Activated CD4-positive, alpha-beta T cell treated with anti-CD3 and anti-CD28 coated beads for 36 hours (primary cell): ENCODE results near the gene MPDZ. TPM values are rescaled to one million over a fixed set of nuclear protein-coding genes. Genes with fewer than 3 reads are reported as not detected.

Experiments used
- ATAC-seq: fragments of 200-7000 bp; cut with Tn5 transposase; one replicate; pipeline ENCODE4 v1.10.0; 2021; ENCODE audit warnings: mild to moderate bottlenecking, moderate library complexity
- CTCF ChIA-PET: fragments of 350-600 bp; sonication (Branson Sonifier 250); formaldehyde crosslinking; loops from one replicate; lab custom pipeline; 2021; ENCODE audit warnings: antibody characterized with exemption; lab: Charles Lee
- POLR2A ChIA-PET: fragments of 350-600 bp; sonication (Branson Sonifier 250); formaldehyde crosslinking; loops from one replicate; lab custom pipeline; 2021; ENCODE audit warnings: antibody characterized with exemption, inconsistent platforms; lab: Charles Lee
- DNase-seq: peaks from one replicate; pipeline ENCODE4 v3.0.0-alpha.2; 2020
- H3K27ac Mint-ChIP-seq: one replicate; pipeline ENCODE4 v1.8.0; 2021; ENCODE audit warnings: mixed read lengths
- H3K27me3 Mint-ChIP-seq: one replicate; pipeline ENCODE4 v1.8.0; 2021; ENCODE audit warnings: mixed read lengths
- H3K36me3 Mint-ChIP-seq: one replicate; pipeline ENCODE4 v1.8.0; 2021; ENCODE audit warnings: low read depth, mixed read lengths
- H3K4me1 Mint-ChIP-seq: one replicate; pipeline ENCODE4 v1.8.0; 2021; ENCODE audit warnings: mixed read lengths
- H3K4me3 Mint-ChIP-seq: one replicate; pipeline ENCODE4 v1.8.0; 2021; ENCODE audit warnings: mild to moderate bottlenecking, moderate library complexity, mixed read lengths
- H3K9me3 Mint-ChIP-seq: one replicate; pipeline ENCODE4 v1.8.0; 2021; ENCODE audit warnings: low read depth, mixed read lengths
- intact Hi-C, 2 experiments: fragments of 100-400 bp; cut with DNase I in 1 of 2; cut with micrococcal nuclease in 1 of 2; formaldehyde crosslinking; loops; one replicate each; pipeline versions ENCODE4 v1.14.2 to v1.15.1; 2022 to 2024; cut with DNase I, micrococcal nuclease
- total RNA-seq, 2 experiments: library from RNA; stranded (reverse); gene quantifications; one replicate each; pipeline ENCODE4 v1.2.3, GENCODE V29; 2021

The MPDZ gene
- total RNA-seq, 2 experiments from 2014 or later = not detected

DNA sequence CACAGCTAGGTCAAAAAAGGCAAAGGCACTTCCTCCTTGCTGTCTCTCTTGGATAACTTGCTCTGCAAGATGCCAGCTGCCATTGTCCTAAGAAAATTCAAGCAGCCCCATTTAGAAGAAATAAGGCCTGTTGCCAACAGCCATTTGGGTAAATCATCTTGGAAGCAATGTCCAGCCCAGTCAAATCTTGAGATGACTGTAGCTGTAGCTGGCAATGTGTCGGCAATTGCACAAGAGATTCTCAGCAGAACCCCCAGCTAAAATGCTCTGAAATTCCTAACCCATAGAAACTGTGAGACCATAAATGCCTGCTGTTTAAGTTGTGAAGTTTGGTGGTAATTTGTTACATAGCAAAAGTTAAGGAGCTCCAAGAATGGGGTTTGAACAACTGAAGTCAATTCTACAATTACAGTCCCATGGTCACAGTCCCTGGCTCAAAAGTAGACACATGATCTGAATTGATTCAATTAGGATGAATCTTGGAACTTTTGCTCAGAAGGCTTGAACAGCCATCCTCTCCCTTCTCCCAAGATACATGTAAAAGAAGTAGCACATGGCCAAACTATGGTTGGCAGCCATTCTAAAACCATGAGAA, 151.1 kb downstream of the MPDZ start:
- no peak for DNase-seq
- CTCF ChIA-PET = no interaction called here
- Mint-ChIP-seq H3K4me1 (no peaks in the 10 kb centered on the region), H3K27ac (no peak overlapping the region), H3K9me3 (peaks cover 3% of the 10 kb centered on the region), H3K36me3 (no peaks in the 10 kb centered on the region), H3K4me3 (no peak overlapping the region), H3K27me3 (no peaks in the 10 kb centered on the region)
- POLR2A ChIA-PET = no interaction called here
- ATAC-seq = no peak
- intact Hi-C loops = loop anchor here in 1 of 2 experiments (10.0 kb wide), 1 partner anchor 56 kb away; no protein-coding TSS in a partner anchor

DNA sequence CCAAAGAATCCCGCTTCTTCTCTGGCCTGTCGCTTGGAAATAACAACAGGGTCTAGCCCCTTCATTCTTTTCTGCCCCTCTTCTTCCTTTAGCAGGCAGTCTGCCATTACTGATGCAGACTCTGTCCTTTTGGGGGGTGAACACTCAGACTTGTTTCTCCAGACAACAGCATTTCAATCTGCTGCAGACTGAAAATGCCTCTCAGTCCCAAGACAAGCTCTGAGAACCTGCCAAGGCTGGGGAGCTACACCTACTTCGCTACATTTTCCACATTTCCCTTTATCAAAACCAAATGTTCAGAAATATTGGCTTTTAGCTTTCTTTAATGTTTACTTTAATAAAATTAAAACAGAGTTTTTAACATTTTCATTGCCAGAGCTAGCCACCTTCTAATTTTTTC, 152.4 kb downstream of the MPDZ start:
- no peak for ATAC-seq
- POLR2A ChIA-PET = no interaction called here
- intact Hi-C loops = loop anchor here in 1 of 2 experiments (10.0 kb wide), 1 partner anchor 58 kb away; no protein-coding TSS in a partner anchor
- H3K9me3 Mint-ChIP-seq = peaks cover 3% of the 10 kb centered on the region
- H3K36me3 Mint-ChIP-seq = no peaks in the 10 kb centered on the region
- no peak overlapping the region for H3K27ac Mint-ChIP-seq
- no peaks in the 10 kb centered on the region for H3K4me1 Mint-ChIP-seq
- no peaks in the 10 kb centered on the region for H3K27me3 Mint-ChIP-seq
- no peak for DNase-seq
- no peak overlapping the region for H3K4me3 Mint-ChIP-seq
- CTCF ChIA-PET = no interaction called here

DNA sequence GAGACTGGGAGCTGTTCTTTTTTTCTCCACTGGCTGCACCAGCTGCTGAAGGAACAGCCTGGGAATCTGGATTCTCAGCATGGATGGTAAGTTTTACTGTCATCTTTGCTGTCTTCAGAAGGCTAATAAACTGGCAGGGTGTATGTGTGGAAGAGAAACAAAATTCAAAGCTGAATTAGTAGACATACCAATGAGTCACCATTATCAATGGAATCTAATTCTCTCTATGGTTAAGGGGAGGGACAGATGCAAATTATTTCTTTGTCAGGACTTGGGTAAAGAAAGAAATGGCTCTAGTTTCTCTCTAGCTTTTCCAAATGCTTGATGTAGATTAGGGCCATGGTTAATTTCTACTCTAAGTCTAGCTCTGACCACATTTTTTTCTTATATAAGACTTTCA, 154.2 kb downstream of the MPDZ start:
- no peaks in the 10 kb centered on the region for H3K27me3 Mint-ChIP-seq
- intact Hi-C loops = loop anchor here in 1 of 2 experiments (10.0 kb wide), 1 partner anchor 60 kb away; no protein-coding TSS in a partner anchor
- no peak for ATAC-seq
- peaks cover 3% of the 10 kb centered on the region for H3K9me3 Mint-ChIP-seq
- no peak overlapping the region for H3K4me3 Mint-ChIP-seq
- no peak for DNase-seq
- no peaks in the 10 kb centered on the region for H3K36me3 Mint-ChIP-seq
- no peak overlapping the region for H3K27ac Mint-ChIP-seq
- ChIA-PET CTCF (no interaction called here), POLR2A (no interaction called here)
- no peaks in the 10 kb centered on the region for H3K4me1 Mint-ChIP-seq

DNA sequence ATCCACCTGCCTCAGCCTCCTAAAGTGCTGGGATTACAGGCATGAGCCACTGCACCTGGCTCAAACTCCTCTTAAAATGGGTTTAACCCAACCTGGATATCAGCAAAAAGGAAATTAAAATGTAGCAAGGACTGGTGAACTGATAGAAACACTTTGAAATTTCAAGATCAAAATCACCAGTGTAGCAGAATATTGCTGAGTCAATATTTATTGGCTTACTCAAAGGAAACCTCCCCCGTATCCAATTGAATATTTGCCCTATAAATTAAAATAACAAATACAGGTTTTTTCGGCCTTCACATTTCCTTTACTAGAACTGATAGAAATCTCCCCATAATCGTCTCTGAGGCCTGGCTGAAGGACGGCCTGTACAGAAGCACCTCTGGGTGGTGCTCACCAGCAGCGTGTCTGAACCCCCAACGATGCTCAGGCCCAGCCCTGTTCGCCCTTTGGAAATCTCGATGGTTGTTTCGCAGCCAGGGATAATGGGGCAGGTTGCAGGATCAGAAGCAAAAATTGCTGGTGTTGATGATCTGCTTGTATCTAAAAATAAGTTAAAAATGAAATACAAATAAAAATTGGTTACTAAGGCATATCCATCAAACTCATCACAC, 156.6 kb downstream of the MPDZ start:
- POLR2A ChIA-PET = no interaction called here
- H3K9me3 Mint-ChIP-seq = peaks cover 3% of the 10 kb centered on the region
- H3K27me3 Mint-ChIP-seq = no peaks in the 10 kb centered on the region
- no peaks in the 10 kb centered on the region for H3K4me1 Mint-ChIP-seq
- intact Hi-C loops = loop anchor here in 1 of 2 experiments (10.0 kb wide), 1 partner anchor 62 kb away; no protein-coding TSS in a partner anchor
- no peak overlapping the region for H3K27ac Mint-ChIP-seq
- H3K4me3 Mint-ChIP-seq = no peak overlapping the region
- no peak for DNase-seq
- no peaks in the 10 kb centered on the region for H3K36me3 Mint-ChIP-seq
- CTCF ChIA-PET = no interaction called here
- ATAC-seq = no peak

DNA sequence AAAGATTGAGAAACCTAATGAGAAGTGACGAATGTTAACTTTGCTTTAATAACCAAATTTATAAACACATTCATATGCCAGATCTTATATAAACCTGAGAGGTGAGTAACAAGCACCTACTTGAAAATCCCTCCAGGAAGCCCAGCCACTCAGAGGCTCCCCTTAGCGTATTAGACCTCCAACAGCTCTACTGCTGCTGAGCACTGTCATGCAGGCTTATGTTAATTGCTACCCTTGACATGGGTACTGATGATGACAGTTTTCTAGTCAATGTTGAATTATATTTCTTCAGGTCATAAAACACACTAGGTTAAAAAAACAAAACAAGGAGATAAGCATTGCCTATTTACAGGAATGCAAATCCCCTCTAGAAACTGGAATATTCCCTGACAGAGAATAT, 161.2 kb downstream of the MPDZ start:
- POLR2A ChIA-PET = no interaction called here
- H3K4me1 Mint-ChIP-seq = no peaks in the 10 kb centered on the region
- intact Hi-C loops = loop anchor here in 1 of 2 experiments (10.0 kb wide), 1 partner anchor 64 kb away; no protein-coding TSS in a partner anchor
- H3K27me3 Mint-ChIP-seq = no peaks in the 10 kb centered on the region
- no peaks in the 10 kb centered on the region for H3K36me3 Mint-ChIP-seq
- no peak overlapping the region for H3K4me3 Mint-ChIP-seq
- CTCF ChIA-PET = no interaction called here
- no peak overlapping the region for H3K27ac Mint-ChIP-seq
- DNase-seq (no peak), ATAC-seq (no peak)
- peaks cover 2% of the 10 kb centered on the region for H3K9me3 Mint-ChIP-seq

DNA sequence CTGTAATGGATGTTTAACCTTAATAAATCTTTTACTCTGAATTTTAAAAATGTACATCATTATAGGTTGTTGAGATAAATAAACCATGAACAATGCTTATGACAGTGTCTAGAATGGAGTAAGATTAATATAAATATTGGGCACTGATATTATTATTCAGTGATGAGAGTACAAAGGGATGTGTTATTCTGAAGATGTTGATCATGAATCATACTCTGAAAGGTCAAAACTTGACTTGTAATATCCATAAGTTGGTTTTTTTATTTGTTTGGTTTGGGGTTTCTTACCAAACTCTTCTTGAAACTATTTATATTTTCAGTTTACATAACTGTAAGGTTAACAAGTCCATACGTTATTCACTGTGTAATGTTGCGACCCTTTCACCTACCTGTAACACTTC, 163.2 kb downstream of the MPDZ start:
- H3K4me1 Mint-ChIP-seq = no peaks in the 10 kb centered on the region
- no peaks in the 10 kb centered on the region for H3K36me3 Mint-ChIP-seq
- ATAC-seq (no peak), DNase-seq (no peak)
- H3K4me3 Mint-ChIP-seq = no peak overlapping the region
- H3K27me3 Mint-ChIP-seq = no peaks in the 10 kb centered on the region
- ChIA-PET POLR2A (no interaction called here), CTCF (no interaction called here)
- no peak overlapping the region for H3K27ac Mint-ChIP-seq
- intact Hi-C loops = loop anchor here in 1 of 2 experiments (10.0 kb wide), 1 partner anchor 61 kb away; no protein-coding TSS in a partner anchor
- peaks cover 2% of the 10 kb centered on the region for H3K9me3 Mint-ChIP-seq

DNA sequence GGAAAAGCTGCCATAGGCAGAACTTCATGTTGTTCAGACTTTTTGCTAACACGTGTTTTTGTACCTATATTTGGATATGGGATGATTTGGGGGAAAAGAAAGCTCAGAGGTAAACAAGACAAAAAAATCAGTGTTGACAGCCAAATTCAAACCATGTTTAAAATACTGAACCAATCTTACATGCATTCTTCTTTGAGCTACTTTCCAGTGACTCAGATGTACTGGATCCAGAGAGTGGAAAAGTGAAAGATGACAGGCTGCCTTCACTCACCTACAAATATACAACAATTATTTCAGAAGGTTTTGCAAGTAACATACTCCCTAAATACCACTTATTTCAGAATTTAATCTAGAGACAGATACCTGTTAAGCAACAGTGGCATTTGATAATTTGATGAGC, 165.7 kb downstream of the MPDZ start:
- Mint-ChIP-seq H3K4me3 (no peak overlapping the region), H3K4me1 (no peaks in the 10 kb centered on the region), H3K27me3 (no peaks in the 10 kb centered on the region), H3K9me3 (peaks cover 2% of the 10 kb centered on the region), H3K27ac (no peak overlapping the region), H3K36me3 (no peaks in the 10 kb centered on the region)
- intact Hi-C loops = loop anchor here in 1 of 2 experiments (10.0 kb wide), 1 partner anchor 59 kb away; no protein-coding TSS in a partner anchor
- DNase-seq (no peak), ATAC-seq (no peak)
- ChIA-PET CTCF (no interaction called here), POLR2A (no interaction called here)

DNA sequence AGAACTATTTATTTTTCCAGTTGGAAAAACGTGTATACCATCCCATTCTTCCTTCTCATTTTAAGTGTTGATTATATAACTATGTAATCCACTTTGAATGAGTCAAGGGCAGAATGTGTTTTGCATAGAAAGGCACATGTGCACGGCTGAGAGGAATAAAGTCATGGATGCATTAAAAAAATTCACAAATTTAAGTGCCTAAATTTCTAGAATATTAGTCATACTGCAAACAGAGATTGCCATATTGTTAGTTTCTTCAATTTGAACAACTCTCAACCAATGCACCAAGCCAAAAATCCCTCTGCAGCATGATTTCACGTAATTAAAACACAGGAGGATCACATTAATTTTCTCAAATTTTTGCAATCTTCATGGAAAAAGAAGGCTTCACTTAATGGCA, 166.3 kb downstream of the MPDZ start:
- intact Hi-C loops = loop anchor here in 1 of 2 experiments (10.0 kb wide), 1 partner anchor 58 kb away; no protein-coding TSS in a partner anchor
- Mint-ChIP-seq H3K4me1 (no peaks in the 10 kb centered on the region), H3K27me3 (no peaks in the 10 kb centered on the region), H3K9me3 (peaks cover 2% of the 10 kb centered on the region), H3K36me3 (no peaks in the 10 kb centered on the region), H3K27ac (no peak overlapping the region), H3K4me3 (no peak overlapping the region)
- no peak for ATAC-seq
- no peak for DNase-seq
- ChIA-PET CTCF (no interaction called here), POLR2A (no interaction called here)

DNA sequence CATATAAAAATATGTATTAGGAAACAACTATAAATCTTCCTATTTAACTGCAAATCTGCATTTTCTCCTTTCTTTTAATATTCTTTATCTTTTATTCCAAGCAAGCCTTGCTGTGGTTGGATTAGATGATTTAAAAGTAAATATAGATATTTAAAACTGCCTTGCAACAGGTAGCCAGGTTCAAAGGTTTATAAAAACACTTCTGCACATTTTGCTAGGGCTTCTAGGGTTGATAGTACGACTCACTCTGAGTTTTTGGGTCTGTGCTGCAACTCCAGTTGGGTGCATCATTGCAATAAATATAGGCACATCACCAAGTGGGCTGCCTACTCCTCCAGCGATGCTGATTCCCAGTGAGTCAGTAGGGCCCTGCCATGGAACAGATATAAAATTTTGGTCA, 167.7 kb downstream of the MPDZ start:
- Mint-ChIP-seq H3K9me3 (peaks cover 2% of the 10 kb centered on the region), H3K4me1 (no peaks in the 10 kb centered on the region), H3K4me3 (no peak overlapping the region), H3K27ac (no peak overlapping the region), H3K36me3 (no peaks in the 10 kb centered on the region), H3K27me3 (no peaks in the 10 kb centered on the region)
- intact Hi-C loops = loop anchor here in 1 of 2 experiments (10.0 kb wide), 1 partner anchor 57 kb away; no protein-coding TSS in a partner anchor
- ATAC-seq (no peak), DNase-seq (no peak)
- ChIA-PET CTCF (no interaction called here), POLR2A (no interaction called here)

DNA sequence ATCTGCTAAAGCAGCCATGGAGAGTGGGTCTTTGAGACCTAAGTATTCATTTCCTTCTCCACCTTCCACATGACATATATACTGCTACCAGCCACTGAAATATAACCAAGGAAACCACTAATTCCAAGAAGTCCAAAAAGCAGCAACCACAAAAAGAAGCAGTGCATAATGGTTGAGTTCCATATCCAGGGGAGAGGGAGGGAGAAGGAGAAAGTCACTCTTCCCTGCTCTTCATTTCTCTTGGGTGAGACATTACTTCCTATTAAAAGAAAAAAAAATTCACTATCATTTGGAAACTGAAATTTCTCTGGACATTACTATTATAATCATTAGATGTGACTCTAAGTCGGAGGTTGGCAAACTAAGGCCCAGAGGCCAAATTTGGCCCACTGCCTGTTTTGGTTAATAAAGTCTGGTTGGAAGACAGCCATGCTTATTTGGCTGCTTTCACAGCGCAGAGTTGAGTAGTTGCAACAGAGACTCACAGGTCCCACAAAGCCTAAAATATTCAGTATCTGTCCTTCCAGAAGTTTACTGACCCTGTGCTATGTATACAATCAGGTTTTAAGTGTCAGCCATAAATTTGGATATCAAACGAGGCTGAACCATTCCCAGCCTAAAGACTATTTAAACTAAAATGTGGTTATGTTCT, 168.6 kb downstream of the MPDZ start:
- H3K9me3 Mint-ChIP-seq = peaks cover 2% of the 10 kb centered on the region
- intact Hi-C loops = loop anchor here in 1 of 2 experiments (10.0 kb wide), 1 partner anchor 56 kb away; no protein-coding TSS in a partner anchor
- CTCF ChIA-PET = no interaction called here

DNA sequence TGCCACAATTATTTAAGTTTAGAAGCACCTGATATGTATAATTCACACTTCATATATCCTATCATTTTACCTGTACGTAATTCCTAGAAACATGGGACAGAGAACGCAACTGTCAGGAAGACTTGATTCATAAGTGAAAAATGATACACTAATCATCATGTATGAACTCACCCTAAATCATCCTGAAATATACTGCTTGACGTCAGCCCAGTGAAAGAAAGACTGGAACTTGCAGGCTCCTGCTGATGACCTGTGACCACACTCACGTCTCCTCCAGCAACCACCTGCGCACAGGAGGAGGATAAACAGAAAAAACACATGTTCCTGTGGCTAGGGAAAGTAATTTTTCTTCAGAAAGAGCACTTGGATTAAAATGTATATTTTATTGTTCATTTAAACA, 169.7 kb downstream of the MPDZ start:
- Mint-ChIP-seq H3K27ac (no peak overlapping the region), H3K4me1 (no peaks in the 10 kb centered on the region), H3K27me3 (no peaks in the 10 kb centered on the region), H3K4me3 (no peak overlapping the region), H3K36me3 (no peaks in the 10 kb centered on the region), H3K9me3 (peaks cover 2% of the 10 kb centered on the region)
- intact Hi-C loops = loop anchor here in 1 of 2 experiments (10.0 kb wide), 1 partner anchor 55 kb away; no protein-coding TSS in a partner anchor
- ChIA-PET CTCF (no interaction called here), POLR2A (no interaction called here)
- DNase-seq = no peak
- no peak for ATAC-seq

More for the DNA sequence above, 168.6 kb downstream of the MPDZ start:
- no peaks in the 10 kb centered on the region for H3K36me3 Mint-ChIP-seq
- no peaks in the 10 kb centered on the region for H3K4me1 Mint-ChIP-seq
- no peak for ATAC-seq
- no peak overlapping the region for H3K27ac Mint-ChIP-seq
- no peak for DNase-seq
- no peak overlapping the region for H3K4me3 Mint-ChIP-seq
- H3K27me3 Mint-ChIP-seq = no peaks in the 10 kb centered on the region
- POLR2A ChIA-PET = no interaction called here
